ENCODE results near the gene ZFHX3. TPM values are rescaled to one million over a fixed set of nuclear protein-coding genes. Genes with fewer than 3 reads are reported as not detected.

ZFHX3 gene
- total and polyA plus RNA-seq, 2 donors (not counting 3 experiments of a cell fraction or from before 2014, with no cell fraction given), result 3.7 to 18.8 TPM

GRCh38 chr16:72821185-72821950 lies 226.6 kb downstream of the ZFHX3 start:
- ChIA-PET POLR2A (no interaction called here), CTCF (interaction anchor here (3.9 kb wide), 1 partner anchor 11 kb away, joined by 18 read pairs; no protein-coding TSS in a partner anchor)
- Histone ChIP-seq H4K20me1 (replicated peaks; ENCODE audit: control insufficient read depth, extremely low read depth, insufficient read depth, low read length) (no peaks in the 10 kb centered on the region), H3K9ac (replicated peaks; ENCODE audit: extremely low read depth, insufficient read depth, low read length) (no peak overlapping the region), H3K4me3 (replicated peaks in 1 of 3; ENCODE audit: insufficient read depth in 1 of 3, low read depth in 1 of 3, low read length in 3 of 3) (no peak overlapping the region), H3K4me1 (ENCODE audit: control insufficient read depth, extremely low read depth, insufficient read depth, low read length) (no peaks in the 10 kb centered on the region), H2AFZ (ENCODE audit: low read depth, low read length) (no peak overlapping the region), H3K79me2 (ENCODE audit: control insufficient read depth, insufficient read depth, low read length) (no peaks in the 10 kb centered on the region), H3K36me3 (ENCODE audit: control insufficient read depth in 2 of 2, extremely low read depth in 1 of 2, insufficient read depth in 2 of 2, low read length in 2 of 2) (no peaks in the 10 kb centered on the region), H3K9me1 (replicated peaks; ENCODE audit: control insufficient read depth, extremely low read depth, insufficient read depth, low read length) (no peaks in the 10 kb centered on the region), H3K9me3 (replicated peaks; ENCODE audit: control insufficient read depth, insufficient read depth, low read length) (no peaks in the 10 kb centered on the region), H3K27ac (ENCODE audit: insufficient read depth, low read depth, low read length) (no peak overlapping the region), H3K27me3 (ENCODE audit: control insufficient read depth in 2 of 2, insufficient read depth in 2 of 2, low read length in 2 of 2) (no peaks in the 10 kb centered on the region), H3K4me2 (ENCODE audit: insufficient read depth, low read length) (no peak overlapping the region)
- no TSS peak for BruUV-seq (replicated peaks)
- FAIRE-seq (no peak), DNase-seq (ENCODE audit: low read depth, low spot score) (peak; percentile 6)
- dilution Hi-C loops (cut with MboI; ENCODE audit: extremely low pct_ligation_motif_present, low sequenced_read_pairs) (no loop called here), intact Hi-C loops (cut with micrococcal nuclease) (no loop called here)
- TF ChIP-seq POLR2A (IDR thresholded peaks at IDR 0.05; ENCODE audit: low read depth, low read length) (no peak), CTCF (IDR thresholded peaks at IDR 0.05; ENCODE audit: extremely low read depth in 1 of 2, insufficient read depth in 1 of 2, low read depth in 1 of 2, low read length in 2 of 2) (no peak), MAX (IDR thresholded peaks at IDR 0.05; ENCODE audit: insufficient read depth, insufficient read length) (no peak), FOS (IDR thresholded peaks at IDR 0.05; ENCODE audit: borderline replicate concordance, insufficient read depth, low read length) (no peak), POLR2AphosphoS5 (IDR thresholded peaks at IDR 0.05; ENCODE audit: insufficient read depth, low read depth, low read length) (no peak), JUN (IDR thresholded peaks at IDR 0.05; ENCODE audit: borderline replicate concordance, insufficient read depth, insufficient read length, low read depth) (no peak), GATA2 (IDR thresholded peaks at IDR 0.05; ENCODE audit: insufficient read depth, insufficient read length, low read depth, low read length) (no peak), MYC (IDR thresholded peaks at IDR 0.05; ENCODE audit: low read depth, low read length) (no peak), EZH2 (IDR thresholded peaks at IDR 0.05; ENCODE audit: borderline replicate concordance, low read depth, low read length, severe bottlenecking) (no peak)

All from endothelial cell of umbilical vein (primary cell).